K562 (cell line): ENCODE results near the gene FRRS1.

Source experiments
- ATF7 ChIP-seq: fragments of 450-650 bp; IDR thresholded peaks from 2 replicates; pipeline ENCODE4 v1.7.1; 2014; ENCODE audit warnings: mild to moderate bottlenecking, moderate library complexity
- CTCF ChIP-seq, 3 experiments: IDR thresholded peaks in 2 of 3; conservative IDR thresholded peaks in 1 of 3; 2 replicates each; pipeline ENCODE4 v1.5.1; 2011 to 2012; ENCODE audit warnings: low read length in 3 of 3, mild to moderate bottlenecking in 3 of 3, control low read depth in 2 of 3, improper control_type of control experiment in 1 of 3, inconsistent platforms in 1 of 3, low read depth in 1 of 3, mixed read lengths in 1 of 3, moderate library complexity in 1 of 3; ENCODE audit not compliant: insufficient read depth in 2 of 3
- RFX5 ChIP-seq: IDR thresholded peaks from 2 replicates; pipeline ENCODE4 v1.6.1; 2011; ENCODE audit warnings: low read depth, mild to moderate bottlenecking, improper control_type of control experiment, low read length
- ZBTB26 ChIP-seq: fragments of 450-650 bp; formaldehyde crosslinking; IDR thresholded peaks from 2 replicates; pipeline ENCODE4 v1.4.0; 2022; ENCODE audit warnings: missing genetic modification characterization
- ZZZ3 ChIP-seq: fragments of 450-650 bp; IDR thresholded peaks from 2 replicates; pipeline ENCODE4 v1.6.1; 2016; ENCODE audit warnings: antibody characterized with exemption, mild to moderate bottlenecking, moderate library complexity
- TF ChIP-seq, protein P1 (sequence below): sonication (generic); IDR thresholded peaks from 2 replicates; pipeline ENCODE4 v1.6.1; 2016

DNA sequence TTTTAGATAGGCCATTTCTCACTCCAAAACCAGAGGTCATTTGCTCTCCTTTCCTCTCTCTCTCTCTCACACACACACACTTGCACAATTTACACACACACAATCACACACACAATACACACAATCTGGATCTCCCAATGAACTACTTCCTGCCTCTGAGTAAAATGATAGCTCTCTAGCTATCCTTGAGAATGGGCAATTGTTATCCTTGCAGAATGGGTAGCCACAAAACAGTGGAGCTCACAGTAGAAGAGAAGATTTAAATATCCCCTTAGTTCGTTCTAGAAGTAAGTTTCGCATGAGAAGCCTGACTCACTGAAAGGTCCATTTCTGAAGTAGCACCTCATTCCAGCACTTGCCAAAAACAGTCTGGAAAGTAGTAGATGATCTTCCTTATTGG, 102.9 kb downstream of the FRRS1 start:
- TF ChIP-seq RFX5 (no peak), CTCF (IDR thresholded peaks at IDR 0.05 in 2 of 3, conservative IDR thresholded peaks at IDR 0.05 in 1 of 3; ENCODE audit: insufficient read depth in 2 of 3, low read depth in 1 of 3, low read length in 3 of 3) (no peak), ZZZ3 (no peak), ATF7 (no peak), ZBTB26 (CRISPR knock-in tag) (no peak)
- TF ChIP-seq, protein P1, sequence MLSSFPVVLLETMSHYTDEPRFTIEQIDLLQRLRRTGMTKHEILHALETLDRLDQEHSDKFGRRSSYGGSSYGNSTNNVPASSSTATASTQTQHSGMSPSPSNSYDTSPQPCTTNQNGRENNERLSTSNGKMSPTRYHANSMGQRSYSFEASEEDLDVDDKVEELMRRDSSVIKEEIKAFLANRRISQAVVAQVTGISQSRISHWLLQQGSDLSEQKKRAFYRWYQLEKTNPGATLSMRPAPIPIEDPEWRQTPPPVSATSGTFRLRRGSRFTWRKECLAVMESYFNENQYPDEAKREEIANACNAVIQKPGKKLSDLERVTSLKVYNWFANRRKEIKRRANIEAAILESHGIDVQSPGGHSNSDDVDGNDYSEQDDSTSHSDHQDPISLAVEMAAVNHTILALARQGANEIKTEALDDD, result no peak
